Stomach (tissue), 4 donors: ENCODE data around the gene TMEM80.

Experiments
- CTCF ChIP-seq, 7 experiments: fragments of 450-650 bp in 4 of 7; fragments of 200-600 bp in 3 of 7; sonication (generic) in 3 of 7; IDR thresholded peaks; one replicate each; pipeline ENCODE4 v1.5.1; 2016 to 2019; ENCODE audit warnings: antibody characterized with exemption in 7 of 7, control low read depth in 2 of 7, mild to moderate bottlenecking in 1 of 7
- EP300 ChIP-seq: sonication (generic); formaldehyde crosslinking; IDR thresholded peaks from one replicate; pipeline ENCODE4 v1.6.1; 2017; ENCODE audit warnings: antibody characterized with exemption
- POLR2A ChIP-seq, 4 donors: fragments of 450-650 bp; IDR thresholded peaks; one replicate each; pipeline ENCODE4 v1.6.1; 2016; ENCODE audit warnings: antibody characterized with exemption in 4 of 4, control low read depth in 2 of 4, mild to moderate bottlenecking in 1 of 4, moderate library complexity in 1 of 4

GRCh38 chr11:695288-695537 lies 403 bp upstream of the TMEM80 start:
- TF ChIP-seq CTCF (IDR thresholded peaks at IDR 0.05) (no peak), EP300 (no peak), POLR2A (IDR thresholded peaks at IDR 0.05) (no peak)
